Fibroblast of the aortic adventitia (primary cell): ENCODE results near the gene ACVR1C. TPM values are rescaled to one million over a fixed set of nuclear protein-coding genes. Genes with fewer than 3 reads are reported as not detected.

ENCODE experiments used
- DNase-seq: peaks from one replicate; pipeline ENCODE4 v3.0.0-alpha.2; 2010; ENCODE audit warnings: low read depth
- H3K4me3 ChIP-seq: 2 replicates; pipeline ENCODE4 v1.5.1; 2011; ENCODE audit warnings: low read depth, mild to moderate bottlenecking, control low read depth, low read length, moderate library complexity
- CTCF ChIP-seq: IDR thresholded peaks from 2 replicates; pipeline ENCODE4 v1.5.1; 2011; ENCODE audit warnings: mild to moderate bottlenecking, low read length, control low read depth, inconsistent platforms; ENCODE audit not compliant: insufficient read depth
- total RNA-seq: library from RNA; depleted of rRNA; stranded (reverse); fragments of >200 nt; gene quantifications from 2 replicates; pipeline ENCODE4 v1.2.3, GENCODE V29; 2012; ENCODE audit warnings: low replicate concordance

ACVR1C gene
- total RNA-seq, 1 donor, result 0.63 TPM

DNA sequence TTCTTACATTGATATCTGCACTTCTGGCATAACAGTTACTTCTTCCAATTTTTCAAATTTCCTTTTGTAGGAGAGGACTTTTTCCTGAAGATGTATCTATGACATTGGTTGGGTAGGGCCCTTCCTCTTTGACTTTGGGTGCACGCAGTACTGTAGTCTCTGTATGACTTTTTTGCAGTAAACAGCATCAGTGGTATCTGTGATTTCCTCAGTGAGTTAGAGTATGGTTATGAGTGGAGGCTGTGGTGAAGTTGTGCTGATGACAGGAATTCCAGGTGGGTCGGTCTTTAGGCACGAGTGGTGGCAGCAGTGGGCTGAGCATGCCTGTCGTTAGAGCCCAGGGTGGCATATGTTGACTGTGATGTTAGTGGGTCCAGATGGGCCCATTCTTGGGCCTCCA is 17.6 kb downstream of the ACVR1C start:
- no peak for TF ChIP-seq CTCF
- no peak for DNase-seq
- no peak overlapping the region for H3K4me3 ChIP-seq

DNA sequence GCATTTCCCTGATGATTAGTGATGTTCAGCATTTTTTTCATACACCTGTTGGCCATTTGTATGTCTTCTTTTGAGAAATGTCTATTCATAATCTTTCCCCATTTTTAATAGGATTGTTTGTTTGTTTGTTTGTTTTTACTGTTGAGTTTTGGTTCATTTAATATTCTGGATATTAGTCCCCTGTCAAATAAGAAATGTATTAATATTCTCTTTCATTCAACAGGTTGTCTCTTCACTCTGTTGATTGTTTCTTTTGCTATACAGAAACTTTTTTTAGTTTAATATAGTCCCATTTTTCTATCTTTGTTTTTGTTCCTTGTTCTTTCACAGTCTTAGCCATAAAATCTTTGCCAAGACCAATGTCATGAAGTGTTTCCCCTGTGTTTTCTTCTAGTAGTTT is 22.1 kb downstream of the ACVR1C start:
- TF ChIP-seq CTCF, result no peak
- no peak overlapping the region for H3K4me3 ChIP-seq
- no peak for DNase-seq

DNA sequence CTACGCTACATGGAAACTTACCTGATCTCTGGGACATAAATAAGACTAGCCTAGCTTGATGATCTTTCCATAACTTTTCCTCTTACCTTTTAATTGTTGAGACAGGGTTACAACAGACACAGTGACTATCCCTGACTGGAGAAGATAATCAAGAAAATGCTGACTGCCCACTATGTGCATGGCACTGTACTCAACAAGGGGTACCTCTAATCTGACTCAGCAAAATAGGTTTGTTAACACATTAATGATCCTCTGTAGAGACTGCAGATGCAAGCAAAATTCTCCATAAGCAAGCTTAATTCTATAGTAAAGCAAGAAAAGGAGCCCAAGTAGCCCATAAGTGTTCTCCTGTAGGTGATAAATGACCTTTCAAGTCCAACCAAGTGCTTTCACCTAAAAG is 25.5 kb downstream of the ACVR1C start:
- DNase-seq, result no peak
- no peak for TF ChIP-seq CTCF
- H3K4me3 ChIP-seq, result no peak overlapping the region

DNA sequence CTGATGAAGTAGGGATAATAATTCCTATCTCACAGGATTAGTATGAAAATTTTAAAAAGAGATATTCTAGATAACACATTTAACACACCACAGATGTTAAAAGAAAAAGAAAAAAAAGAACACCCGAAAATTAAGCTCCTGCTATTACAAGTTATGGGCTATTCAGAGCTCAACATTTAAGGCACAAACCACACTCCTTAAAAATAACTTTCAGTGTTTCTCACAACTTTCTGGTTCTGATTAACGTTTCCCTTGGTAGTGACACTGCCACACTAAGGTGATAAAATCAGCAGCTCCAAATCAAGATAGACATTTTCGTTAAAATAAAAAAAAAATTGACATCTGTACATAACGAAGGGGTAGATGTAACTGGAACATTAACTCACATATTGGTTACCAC is 26.9 kb downstream of the ACVR1C start:
- no peak overlapping the region for H3K4me3 ChIP-seq
- no peak for TF ChIP-seq CTCF
- no peak for DNase-seq

- DNase-seq, result peak; percentile 7
- TF ChIP-seq CTCF, result peak; percentile 62
- H3K4me3 ChIP-seq, result no peak overlapping the region
Measured at GRCh38 chr2:157596992-157597681, 31.5 kb downstream of the ACVR1C start.

GRCh38 chr2:157593411-157593810 is 35.3 kb downstream of the ACVR1C start:
- TF ChIP-seq CTCF, result no peak
- no peak for DNase-seq
- H3K4me3 ChIP-seq, result no peak overlapping the region

- TF ChIP-seq CTCF, result peak; percentile 32
- H3K4me3 ChIP-seq, result no peak overlapping the region
- peak; percentile 36 for DNase-seq
Measured at GRCh38 chr2:157592948-157593347, 35.7 kb downstream of the ACVR1C start.
